Measurements from ENCODE around the gene PIAS3.

PIAS3 gene
- total RNA-seq = 27.7 to 28.6 reads per million in 2 donors

GRCh38 chr1:145858901-145859490, at the start of gene PIAS3:
TSS of gene PIAS3 (minus strand) at chr1:145859081. CDS start at chr1:145858990, 91 bp downstream.
- peak; percentile 71 for DNase-seq

DNA sequence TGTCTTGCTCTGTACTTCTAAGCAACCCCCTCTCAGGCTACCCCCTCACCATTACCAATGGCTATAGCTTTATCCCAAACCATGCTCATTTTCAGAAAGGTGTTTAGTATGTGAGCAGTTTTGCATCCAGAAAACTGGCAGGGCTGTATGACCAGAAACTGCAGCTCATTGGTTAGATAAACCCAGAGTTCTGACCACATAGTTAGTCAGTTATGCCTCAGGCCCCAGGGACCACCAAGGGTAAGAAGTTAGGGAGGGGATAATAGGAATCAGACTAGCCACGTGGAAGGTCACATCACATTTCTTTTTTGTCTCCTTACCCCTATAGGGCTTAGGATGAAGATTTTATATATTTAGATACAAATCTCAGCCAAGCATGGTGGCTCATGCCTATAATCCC, 49.8 kb upstream of the PIAS3 start:
- DNase-seq = no peak

DNA sequence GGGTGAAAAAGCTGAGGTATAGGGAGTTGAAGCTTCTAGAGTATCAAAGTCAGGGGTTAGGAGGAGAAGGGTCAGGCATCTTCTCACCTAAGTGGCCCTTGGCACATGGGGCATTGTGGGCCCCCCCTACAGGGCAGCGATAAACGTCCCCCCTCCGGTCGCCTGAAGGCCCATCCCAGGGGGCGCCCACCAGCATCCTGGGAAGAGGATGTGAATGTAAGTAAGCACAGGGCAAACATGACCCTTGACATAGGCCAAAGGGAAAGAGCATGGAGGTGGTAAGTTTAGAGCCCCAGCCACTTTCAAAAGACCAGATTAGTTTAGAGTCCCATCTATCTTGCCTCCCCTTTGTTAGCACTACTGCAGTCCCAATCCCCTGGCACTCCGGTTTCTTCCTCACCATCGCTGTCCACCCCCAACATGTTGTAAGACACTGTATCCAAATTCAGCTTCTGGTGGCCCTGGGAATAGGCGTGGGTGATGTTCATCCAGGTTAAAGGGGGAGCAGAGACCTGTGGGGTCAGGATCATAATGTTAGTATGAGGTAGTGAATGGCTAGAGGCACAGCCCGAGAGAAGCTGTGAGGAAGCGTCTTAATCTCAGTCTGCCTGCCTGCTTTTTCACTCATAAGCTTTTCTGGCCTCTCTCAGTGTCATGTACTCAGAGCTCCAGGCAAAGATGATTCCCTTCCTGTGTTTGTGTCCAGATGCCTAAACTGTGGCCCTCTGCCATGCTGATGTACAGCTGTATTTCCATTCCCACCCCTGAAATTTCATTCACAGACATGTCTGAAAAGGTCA, 48.3 kb upstream of the PIAS3 start:
- no peak for DNase-seq

DNA sequence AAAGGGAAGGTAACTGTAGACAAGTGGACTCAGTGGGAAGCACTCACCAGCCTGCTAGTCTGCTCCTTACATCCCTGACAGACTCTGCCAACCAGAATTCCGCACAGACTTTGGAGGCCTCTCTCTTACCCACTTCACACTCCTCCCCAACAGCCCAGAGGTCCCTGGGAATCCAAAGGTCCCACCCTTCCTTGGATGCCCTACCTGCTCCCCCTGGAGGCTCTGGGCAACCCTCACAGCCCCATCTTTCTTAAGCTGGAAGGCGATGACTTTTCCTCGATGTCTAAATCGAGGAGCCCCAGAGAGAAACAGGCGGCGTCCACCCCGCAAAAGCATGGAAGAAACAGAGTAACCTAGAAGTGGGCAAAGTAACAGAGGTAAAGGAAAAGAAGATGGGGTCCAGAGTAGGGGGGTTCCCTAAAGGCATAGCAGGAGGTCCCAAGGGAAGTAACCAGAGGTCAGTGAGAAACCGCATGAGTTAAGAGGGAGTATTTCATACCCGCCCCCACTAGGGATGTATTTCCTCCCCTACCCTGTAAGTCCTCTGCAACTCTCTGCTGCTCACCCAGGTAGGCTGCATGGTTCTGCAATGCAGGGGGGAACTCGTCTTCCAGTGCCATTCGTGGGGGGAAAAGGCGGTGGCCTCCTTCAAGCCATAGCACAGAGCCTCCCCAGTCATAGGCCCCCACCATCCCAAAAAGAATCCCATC, 42.6 kb upstream of the PIAS3 start:
- DNase-seq = no peak

GRCh38 chr1:145898756-145899155, 39.9 kb upstream of the PIAS3 start:
- DNase-seq = no peak

DNA sequence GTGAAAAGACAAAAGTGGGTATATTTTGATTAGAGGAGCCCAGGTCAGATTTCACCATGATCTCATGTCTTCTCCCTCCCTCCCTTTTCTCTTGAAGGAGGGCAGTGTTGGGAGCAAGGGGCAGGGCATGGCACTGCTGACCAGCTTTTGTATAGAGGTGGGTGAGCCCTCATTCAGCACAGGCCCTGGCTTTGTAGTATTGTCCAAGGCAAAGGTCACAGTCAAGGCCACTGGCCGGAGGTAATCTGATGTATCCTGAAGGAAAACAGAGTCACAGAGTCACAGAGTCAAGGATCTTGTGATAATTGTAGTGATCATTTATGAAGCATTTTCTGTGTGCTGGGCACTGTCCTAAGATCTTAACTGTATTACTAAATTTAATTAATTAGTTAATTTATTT, 39.1 kb upstream of the PIAS3 start:
- no peak for DNase-seq

DNA sequence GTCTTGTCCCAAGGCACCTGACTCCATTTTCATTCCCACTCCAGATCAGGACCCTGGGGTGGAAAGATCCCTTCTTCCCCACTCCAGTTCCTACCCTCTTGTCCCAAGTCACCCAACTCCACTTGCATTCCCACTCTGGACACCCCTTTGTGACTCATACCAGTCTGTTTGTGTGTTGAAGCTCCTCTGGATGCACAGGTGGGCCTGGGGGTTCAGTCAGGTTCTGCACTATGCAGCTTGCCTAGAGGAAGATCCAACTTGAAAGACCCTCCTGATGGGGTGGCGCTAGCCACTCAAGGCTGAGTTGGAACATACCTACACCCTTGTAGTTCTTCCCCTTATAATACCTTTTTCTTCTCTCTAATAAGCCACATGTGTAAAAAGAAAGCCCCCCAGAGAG, 36.6 kb upstream of the PIAS3 start:
- DNase-seq = no peak

DNA sequence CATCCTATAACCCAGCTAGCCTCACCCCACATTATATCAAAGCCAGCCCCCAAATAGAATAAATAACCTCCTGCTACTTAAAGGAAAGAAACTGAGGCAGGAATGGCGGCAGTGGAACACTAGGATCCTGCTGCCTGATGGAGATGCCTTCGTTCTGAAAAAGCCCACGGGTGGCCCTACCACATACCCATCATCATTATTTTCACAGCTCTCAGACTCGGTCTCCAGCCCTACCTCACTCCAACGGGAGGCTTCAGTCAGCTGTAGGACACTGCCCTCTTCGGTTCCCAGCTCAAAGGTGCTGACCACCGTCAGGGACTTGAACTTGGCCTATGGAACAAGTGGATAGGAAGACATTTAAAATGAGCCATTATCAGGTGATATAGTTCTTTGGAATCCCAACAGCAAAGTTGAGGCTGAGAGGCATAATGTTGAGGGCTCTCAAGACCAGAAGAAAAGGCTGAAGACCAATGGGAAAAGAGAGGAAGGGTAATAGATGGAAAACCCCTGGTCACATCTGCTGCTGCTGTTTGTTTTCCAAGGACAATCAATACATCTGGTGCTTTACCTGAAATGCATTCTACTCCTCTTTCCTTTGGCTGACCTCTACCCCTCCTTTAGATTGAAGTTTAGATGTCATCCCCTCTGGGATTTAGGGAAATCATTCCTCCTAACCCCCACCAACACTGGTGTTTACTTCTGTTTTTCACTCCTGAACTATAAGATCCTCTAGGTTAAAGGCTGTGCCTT, 34.6 kb upstream of the PIAS3 start:
- DNase-seq = no peak

DNA sequence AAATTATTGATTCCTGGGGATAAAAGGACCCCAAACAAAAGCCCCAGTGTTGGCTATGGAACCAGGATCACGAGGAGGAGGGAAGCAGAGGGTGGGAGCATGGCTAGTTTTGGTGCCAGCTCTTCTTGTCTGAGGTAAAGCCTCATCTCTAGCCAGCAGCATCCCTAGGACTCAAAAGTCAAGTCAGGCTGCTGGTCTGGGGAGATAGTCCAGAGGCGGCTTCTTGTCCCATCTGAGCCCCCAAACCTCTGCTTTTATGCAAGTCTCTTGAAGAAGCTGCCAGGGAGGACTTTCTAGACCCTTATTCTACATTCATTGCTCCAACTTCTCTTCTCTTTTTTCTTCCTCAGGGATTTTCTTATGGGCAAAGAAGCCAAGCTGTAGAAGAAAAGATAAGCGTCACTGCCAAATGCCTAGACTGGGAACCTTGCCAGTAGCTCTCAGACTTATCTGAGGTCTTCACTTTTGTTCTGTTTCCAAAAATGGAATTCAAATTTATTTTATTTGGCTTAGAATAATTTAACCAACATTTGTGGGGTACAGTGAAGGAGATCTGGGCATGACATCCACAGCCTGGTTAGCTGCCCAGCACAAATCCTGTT, 33.7 kb upstream of the PIAS3 start:
- DNase-seq = no peak

DNA sequence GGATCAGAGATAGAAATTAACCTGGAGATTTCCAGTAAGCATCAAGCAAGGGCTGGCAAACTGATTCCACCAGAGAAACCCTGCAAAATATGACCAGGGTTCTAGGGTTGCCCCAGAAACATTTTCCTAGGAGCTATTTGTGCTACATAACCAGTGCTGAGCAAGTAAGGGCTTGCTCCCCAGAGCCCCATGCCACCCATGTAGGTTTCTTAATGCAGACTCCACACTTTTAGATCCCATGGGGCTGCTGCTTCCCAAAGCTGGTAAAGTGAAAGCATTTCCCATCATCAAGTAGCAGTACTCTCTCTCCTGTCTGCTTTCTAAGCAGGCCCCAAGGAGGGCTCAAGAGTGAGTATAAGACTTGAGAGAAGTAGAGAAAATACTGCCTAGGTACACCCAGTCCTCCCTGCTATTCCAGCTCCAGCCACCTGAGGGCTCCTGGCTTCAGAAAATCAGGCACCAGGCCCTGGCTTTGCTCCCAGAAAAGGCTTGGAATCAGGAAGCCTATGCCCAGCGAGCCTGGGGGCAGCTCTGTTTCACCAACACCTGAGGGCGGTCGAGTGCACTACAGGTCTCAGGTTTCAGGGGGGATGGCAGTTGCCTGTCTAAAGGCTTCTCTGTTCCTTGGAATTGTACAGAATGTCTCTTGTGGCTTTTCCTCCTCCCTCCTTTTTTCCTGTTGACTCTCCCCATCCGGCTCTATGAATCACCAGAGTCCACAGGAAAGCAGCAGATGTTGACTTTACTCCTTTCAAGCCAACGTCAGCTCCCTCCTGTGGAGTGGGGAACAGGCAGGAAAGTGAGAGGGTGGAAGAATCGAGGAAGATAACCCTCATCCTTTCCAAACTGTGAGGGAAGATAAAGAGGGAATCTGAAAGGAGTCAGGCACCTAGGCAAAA, 33.0 kb upstream of the PIAS3 start:
- DNase-seq = no peak

DNA sequence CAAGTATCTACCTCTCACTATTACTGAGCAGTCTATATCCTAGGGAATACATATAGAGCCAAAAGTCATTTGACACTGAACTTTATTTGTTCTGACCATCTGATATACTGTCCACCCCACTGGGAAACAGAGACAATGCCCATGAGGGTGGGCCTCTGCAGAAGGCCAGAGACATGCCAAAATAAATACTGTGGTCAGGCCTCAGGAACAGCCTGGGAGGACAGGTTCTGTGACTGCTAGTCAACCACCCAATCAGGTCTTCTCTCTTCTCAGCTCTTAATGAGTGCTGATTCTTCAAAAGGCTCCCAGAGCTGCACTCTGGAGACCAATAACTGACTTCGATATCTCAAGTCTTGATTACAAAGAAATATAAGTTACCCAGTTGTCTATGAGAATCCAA, 32.3 kb upstream of the PIAS3 start:
- no peak for DNase-seq

- no peak for DNase-seq
Observed at GRCh38 chr1:145889722-145890121, 30.8 kb upstream of the PIAS3 start.

DNA sequence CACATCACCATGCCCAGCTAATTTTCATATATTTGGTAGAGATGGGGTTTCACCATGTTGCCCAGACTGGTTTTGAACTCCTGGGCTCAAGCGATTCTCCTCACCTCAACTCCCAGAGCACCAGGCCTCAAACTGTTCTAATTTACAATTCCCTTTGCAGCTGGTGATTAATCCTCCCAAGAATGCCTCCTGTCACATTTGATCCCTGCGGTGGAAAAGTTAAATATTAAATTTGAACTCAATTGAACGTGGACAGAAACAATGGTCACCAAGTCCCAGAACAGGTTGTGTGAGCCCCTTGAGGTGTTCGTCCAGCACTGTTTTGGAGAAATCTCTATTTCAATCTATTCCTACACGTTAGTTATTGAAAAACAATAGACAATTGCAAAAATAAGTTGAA, 28.8 kb upstream of the PIAS3 start:
- no peak for DNase-seq

- no peak for DNase-seq
Observed at GRCh38 chr1:145886816-145887215, 27.9 kb upstream of the PIAS3 start.

DNA sequence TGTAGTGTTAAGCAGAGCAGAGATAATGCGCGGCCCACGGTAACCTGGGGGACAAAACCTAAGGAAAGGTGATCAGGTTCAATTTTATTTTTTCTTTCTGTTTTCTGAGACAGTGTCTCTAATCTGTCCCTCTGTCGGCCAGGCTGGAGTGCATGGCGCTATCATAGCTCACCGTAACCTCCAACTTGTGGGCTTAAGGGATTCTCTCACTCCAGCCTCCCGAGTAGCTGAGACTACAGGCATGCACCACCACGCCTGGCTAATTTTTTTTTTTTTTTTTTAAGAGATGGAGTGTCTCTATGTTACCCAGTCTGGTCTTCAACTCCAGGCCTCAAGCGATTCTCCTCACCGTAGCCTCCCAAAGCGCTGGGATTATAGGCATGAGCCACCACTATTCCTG, 27.5 kb upstream of the PIAS3 start:
- DNase-seq = no peak

GRCh38 chr1:145885738-145886287, 26.9 kb upstream of the PIAS3 start, which contains the start of gene ANKRD35:
TSS of gene ANKRD35 (minus strand) at chr1:145885866. CDS start at chr1:145885758, 108 bp downstream.
- peak; percentile 65 for DNase-seq

- DNase-seq = no peak
Observed at GRCh38 chr1:145884675-145885074, 25.8 kb upstream of the PIAS3 start.

DNA sequence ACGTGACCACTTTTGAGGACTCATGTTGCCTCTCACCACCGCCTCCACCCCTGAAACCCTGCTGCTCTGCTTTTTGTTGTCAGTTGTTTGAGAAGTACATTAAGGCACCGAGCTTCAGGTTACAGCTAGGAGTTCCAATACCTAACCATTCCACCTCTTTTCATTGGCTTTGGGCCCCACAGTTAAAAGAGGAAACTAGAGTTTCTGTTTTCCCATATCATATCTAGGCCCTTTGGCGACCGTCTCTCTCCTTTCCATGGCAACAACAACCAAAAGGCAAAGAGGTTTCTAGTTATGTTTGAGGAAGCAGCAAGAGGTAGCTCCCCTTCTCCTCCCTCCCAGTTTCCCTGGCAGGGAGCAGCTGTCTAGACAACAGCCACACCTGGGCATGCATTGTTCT, 20.9 kb upstream of the PIAS3 start:
- no peak for DNase-seq

GRCh38 chr1:145878724-145879123, 19.8 kb upstream of the PIAS3 start:
- no peak for DNase-seq

- DNase-seq = no peak
Observed at GRCh38 chr1:145877923-145878486, 19.1 kb upstream of the PIAS3 start.

GRCh38 chr1:145874646-145875045, 15.8 kb upstream of the PIAS3 start:
- DNase-seq = no peak

Measured in activated gamma-delta T cell (primary cell).